ACC112 (cell line): ENCODE data around the gene DSP.

Source experiments
- H2AFZ ChIP-seq: fragments of 200-600 bp; sonication (generic); one replicate; pipeline ENCODE4 v1.6.0; 2017; ENCODE audit warnings: antibody characterized with exemption, low read length; ENCODE audit not compliant: unreplicated experiment
- H3K27ac ChIP-seq: fragments of 200-600 bp; sonication (generic); 2 replicates; pipeline ENCODE4 v1.5.1; 2014; ENCODE audit warnings: low read depth, mild to moderate bottlenecking, antibody characterized with exemption, low read length, moderate library complexity
- H3K27me3 ChIP-seq: fragments of 200-600 bp; sonication (generic); 2 replicates; pipeline ENCODE4 v1.6.1; 2014; ENCODE audit warnings: mild to moderate bottlenecking, antibody characterized with exemption, low read length, moderate library complexity, mixed read lengths; ENCODE audit not compliant: insufficient read depth
- H3K36me3 ChIP-seq: fragments of 200-600 bp; sonication (generic); 2 replicates; pipeline ENCODE4 v1.6.1; 2016; ENCODE audit warnings: mild to moderate bottlenecking, antibody characterized with exemption, low read length, moderate library complexity, mixed read lengths; ENCODE audit not compliant: insufficient read depth
- H3K4me1 ChIP-seq: fragments of 200-600 bp; sonication (generic); one replicate; pipeline ENCODE4 v1.6.1; 2016; ENCODE audit warnings: low read length, mixed read lengths; ENCODE audit not compliant: insufficient read depth, unreplicated experiment, control insufficient read depth
- H3K4me3 ChIP-seq: fragments of 200-600 bp; sonication (generic); 2 replicates; pipeline ENCODE4 v1.5.1; 2014; ENCODE audit warnings: mild to moderate bottlenecking, low read depth, low read length
- H3K79me2 ChIP-seq: fragments of 200-600 bp; sonication (generic); one replicate; pipeline ENCODE4 v1.6.0; 2016; ENCODE audit warnings: low read length; ENCODE audit not compliant: control insufficient read depth, unreplicated experiment, insufficient read depth

DSP gene

GRCh38 chr6:7628909-7629308 is 87.4 kb downstream of the DSP start:
- no peak overlapping the region for H3K4me3 ChIP-seq
- H3K79me2 ChIP-seq, result no peaks in the 10 kb centered on the region
- H2AFZ ChIP-seq, result no peak overlapping the region
- H3K27me3 ChIP-seq, result no peaks in the 10 kb centered on the region
- H3K27ac ChIP-seq, result no peak overlapping the region
- H3K36me3 ChIP-seq, result no peaks in the 10 kb centered on the region
- H3K4me1 ChIP-seq, result no peaks in the 10 kb centered on the region

- Histone ChIP-seq H3K27me3 (no peaks in the 10 kb centered on the region), H2AFZ (no peak overlapping the region), H3K4me3 (no peak overlapping the region), H3K79me2 (no peaks in the 10 kb centered on the region), H3K4me1 (no peaks in the 10 kb centered on the region), H3K27ac (no peak overlapping the region), H3K36me3 (no peaks in the 10 kb centered on the region)
Observed at GRCh38 chr6:7629321-7629720, 87.8 kb downstream of the DSP start.

- Histone ChIP-seq H3K36me3 (no peaks in the 10 kb centered on the region), H3K27ac (no peak overlapping the region), H2AFZ (no peak overlapping the region), H3K27me3 (no peaks in the 10 kb centered on the region), H3K4me1 (no peaks in the 10 kb centered on the region), H3K79me2 (no peaks in the 10 kb centered on the region), H3K4me3 (no peak overlapping the region)
Observed at GRCh38 chr6:7630792-7631191, 89.3 kb downstream of the DSP start.

- Histone ChIP-seq H2AFZ (no peak overlapping the region), H3K36me3 (no peaks in the 10 kb centered on the region), H3K79me2 (no peaks in the 10 kb centered on the region), H3K27me3 (no peaks in the 10 kb centered on the region), H3K27ac (no peak overlapping the region), H3K4me3 (no peak overlapping the region), H3K4me1 (no peaks in the 10 kb centered on the region)
Observed at GRCh38 chr6:7631466-7631865, 90.0 kb downstream of the DSP start.

GRCh38 chr6:7632501-7633290 is 91.2 kb downstream of the DSP start:
- H3K4me3 ChIP-seq, result no peak overlapping the region
- no peaks in the 10 kb centered on the region for H3K4me1 ChIP-seq
- no peaks in the 10 kb centered on the region for H3K27me3 ChIP-seq
- no peaks in the 10 kb centered on the region for H3K79me2 ChIP-seq
- H3K27ac ChIP-seq, result no peak overlapping the region
- H2AFZ ChIP-seq, result no peak overlapping the region
- no peaks in the 10 kb centered on the region for H3K36me3 ChIP-seq

- Histone ChIP-seq H3K79me2 (no peaks in the 10 kb centered on the region), H2AFZ (no peak overlapping the region), H3K27ac (no peak overlapping the region), H3K4me3 (no peak overlapping the region), H3K36me3 (no peaks in the 10 kb centered on the region), H3K4me1 (no peaks in the 10 kb centered on the region), H3K27me3 (no peaks in the 10 kb centered on the region)
Observed at GRCh38 chr6:7633361-7633760, 91.9 kb downstream of the DSP start.

- Histone ChIP-seq H3K79me2 (no peaks in the 10 kb centered on the region), H3K36me3 (no peaks in the 10 kb centered on the region), H3K4me3 (no peak overlapping the region), H3K4me1 (peaks cover 13% of the 10 kb centered on the region), H3K27me3 (no peaks in the 10 kb centered on the region), H3K27ac (no peak overlapping the region), H2AFZ (no peak overlapping the region)
Observed at GRCh38 chr6:7636151-7636550, 94.7 kb downstream of the DSP start.
